Calu3 (cell line): ENCODE results near the gene SLC15A1. TPM values are rescaled to one million over a fixed set of nuclear protein-coding genes. Genes with fewer than 3 reads are reported as not detected.
A peak's percentile ranks its signal among the peaks of the same experiment; 100 is the strongest.

Experiments
- BruUV-seq: library from RNA; stranded (reverse); fragments of 400-500 nt; replicated peaks from 2 replicates; lab custom pipeline; 2021; lab: Mats Ljungman, UMichigan
- CTCF ChIA-PET: fragments of 300-600 bp; sonication (Branson Sonifier 250); formaldehyde crosslinking; loops from one replicate; lab custom pipeline; 2022; ENCODE audit warnings: antibody characterized with exemption; lab: Charles Lee
- DNase-seq: peaks from one replicate; pipeline ENCODE4 v3.0.0; 2022
- H3K27ac Mint-ChIP-seq: one replicate; pipeline ENCODE4 v1.8.0; 2022; ENCODE audit warnings: mixed read lengths; ENCODE audit not compliant: unreplicated experiment
- H3K27me3 Mint-ChIP-seq: one replicate; pipeline ENCODE4 v1.8.0; 2022; ENCODE audit warnings: mixed read lengths; ENCODE audit not compliant: unreplicated experiment
- H3K36me3 Mint-ChIP-seq: one replicate; pipeline ENCODE4 v1.8.0; 2022; ENCODE audit warnings: mild to moderate bottlenecking, moderate library complexity, mixed read lengths; ENCODE audit not compliant: insufficient read depth, unreplicated experiment
- H3K4me1 Mint-ChIP-seq: one replicate; pipeline ENCODE4 v1.8.0; 2022; ENCODE audit warnings: mild to moderate bottlenecking, low read depth, mixed read lengths; ENCODE audit not compliant: unreplicated experiment
- H3K4me3 Mint-ChIP-seq: one replicate; pipeline ENCODE4 v1.8.0; 2022; ENCODE audit warnings: mild to moderate bottlenecking, low read depth, moderate library complexity, mixed read lengths; ENCODE audit not compliant: unreplicated experiment
- H3K9me3 Mint-ChIP-seq: one replicate; pipeline ENCODE4 v1.8.0; 2022; ENCODE audit warnings: low read depth, mixed read lengths; ENCODE audit not compliant: unreplicated experiment
- intact Hi-C: fragments of 100-400 bp; cut with micrococcal nuclease; formaldehyde crosslinking; loops from one replicate; pipeline ENCODE4 v1.10.0; 2022; ENCODE audit not compliant: unreplicated experiment
- total RNA-seq: library from RNA; stranded (reverse); gene quantifications from 2 replicates; pipeline ENCODE4 v1.2.3, GENCODE V29; 2022
- TF ChIP-seq, protein P1 (sequence below): fragments of 200-600 bp; IDR thresholded peaks from one replicate; pipeline ENCODE4 v1.8.0; 2022; ENCODE audit warnings: antibody characterized with exemption; ENCODE audit not compliant: unreplicated experiment

SLC15A1 gene
- total RNA-seq, 1 experiment from 2014 or later, result 0.99 TPM

DNA sequence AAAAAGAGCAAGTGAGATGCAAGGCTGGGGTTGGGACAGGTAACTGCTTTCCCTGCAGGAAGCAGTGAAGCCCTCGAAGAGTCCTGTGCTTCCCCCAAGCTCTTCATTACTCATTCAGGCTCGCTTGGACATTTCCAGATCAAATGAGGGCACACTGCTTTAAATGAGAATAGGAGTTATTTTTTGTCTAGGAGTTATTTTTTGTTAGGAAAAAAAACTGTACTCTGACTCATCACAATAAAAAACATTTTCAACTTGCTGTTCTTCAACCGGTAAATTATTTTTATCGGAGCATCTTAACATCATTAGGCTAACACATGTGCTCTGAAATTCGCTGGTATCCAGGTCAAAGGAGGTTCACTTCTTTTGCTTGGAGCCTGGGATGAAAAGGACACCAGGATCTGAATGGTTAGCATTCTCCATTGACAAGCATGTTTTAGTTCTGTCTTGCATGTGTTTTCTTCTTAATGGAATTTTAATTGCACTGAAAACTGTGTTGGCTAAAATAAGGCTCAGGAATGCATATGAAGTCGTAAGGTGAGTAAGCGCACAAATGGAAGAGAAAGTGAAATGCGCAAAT lies 94.9 kb downstream of the SLC15A1 start:
- H3K36me3 Mint-ChIP-seq, result no peaks in the 10 kb centered on the region
- no peaks in the 10 kb centered on the region for H3K9me3 Mint-ChIP-seq
- no peaks in the 10 kb centered on the region for H3K27me3 Mint-ChIP-seq
- H3K4me3 Mint-ChIP-seq, result no peak overlapping the region
- peak overlapping the region; percentile 73 for H3K27ac Mint-ChIP-seq
- H3K4me1 Mint-ChIP-seq, result no peaks in the 10 kb centered on the region
- TF ChIP-seq, protein P1, sequence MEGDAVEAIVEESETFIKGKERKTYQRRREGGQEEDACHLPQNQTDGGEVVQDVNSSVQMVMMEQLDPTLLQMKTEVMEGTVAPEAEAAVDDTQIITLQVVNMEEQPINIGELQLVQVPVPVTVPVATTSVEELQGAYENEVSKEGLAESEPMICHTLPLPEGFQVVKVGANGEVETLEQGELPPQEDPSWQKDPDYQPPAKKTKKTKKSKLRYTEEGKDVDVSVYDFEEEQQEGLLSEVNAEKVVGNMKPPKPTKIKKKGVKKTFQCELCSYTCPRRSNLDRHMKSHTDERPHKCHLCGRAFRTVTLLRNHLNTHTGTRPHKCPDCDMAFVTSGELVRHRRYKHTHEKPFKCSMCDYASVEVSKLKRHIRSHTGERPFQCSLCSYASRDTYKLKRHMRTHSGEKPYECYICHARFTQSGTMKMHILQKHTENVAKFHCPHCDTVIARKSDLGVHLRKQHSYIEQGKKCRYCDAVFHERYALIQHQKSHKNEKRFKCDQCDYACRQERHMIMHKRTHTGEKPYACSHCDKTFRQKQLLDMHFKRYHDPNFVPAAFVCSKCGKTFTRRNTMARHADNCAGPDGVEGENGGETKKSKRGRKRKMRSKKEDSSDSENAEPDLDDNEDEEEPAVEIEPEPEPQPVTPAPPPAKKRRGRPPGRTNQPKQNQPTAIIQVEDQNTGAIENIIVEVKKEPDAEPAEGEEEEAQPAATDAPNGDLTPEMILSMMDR, result no peak
- CTCF ChIA-PET, result no interaction called here
- no TSS peak for BruUV-seq
- DNase-seq, result no peak
- intact Hi-C loops, result no loop called here

DNA sequence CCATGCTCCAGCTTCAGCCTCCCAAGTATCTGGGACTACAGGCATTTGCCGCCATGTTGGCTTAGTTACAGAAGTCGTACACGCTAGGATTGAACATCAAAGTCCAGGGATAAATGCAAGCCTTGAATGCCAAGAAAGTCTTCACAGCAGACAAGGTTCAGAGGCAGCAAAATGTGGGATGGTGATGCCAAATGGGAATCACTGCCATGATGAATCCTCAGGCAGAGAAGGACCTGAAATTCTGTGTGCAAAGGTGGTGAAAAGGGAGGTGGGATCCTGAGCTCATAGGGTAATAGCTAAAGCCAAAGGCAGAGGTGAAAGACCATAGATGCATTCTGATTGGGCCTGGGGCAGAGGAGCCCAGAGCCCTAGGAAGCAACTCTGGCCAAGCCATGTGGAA lies 96.2 kb downstream of the SLC15A1 start:
- H3K27ac Mint-ChIP-seq, result no peak overlapping the region
- H3K27me3 Mint-ChIP-seq, result no peaks in the 10 kb centered on the region
- DNase-seq, result no peak
- H3K36me3 Mint-ChIP-seq, result no peaks in the 10 kb centered on the region
- H3K4me3 Mint-ChIP-seq, result no peak overlapping the region
- TF ChIP-seq, protein P1, result no peak
- no peaks in the 10 kb centered on the region for H3K4me1 Mint-ChIP-seq
- CTCF ChIA-PET, result no interaction called here
- no peaks in the 10 kb centered on the region for H3K9me3 Mint-ChIP-seq
- intact Hi-C loops, result no loop called here
- no TSS peak for BruUV-seq

DNA sequence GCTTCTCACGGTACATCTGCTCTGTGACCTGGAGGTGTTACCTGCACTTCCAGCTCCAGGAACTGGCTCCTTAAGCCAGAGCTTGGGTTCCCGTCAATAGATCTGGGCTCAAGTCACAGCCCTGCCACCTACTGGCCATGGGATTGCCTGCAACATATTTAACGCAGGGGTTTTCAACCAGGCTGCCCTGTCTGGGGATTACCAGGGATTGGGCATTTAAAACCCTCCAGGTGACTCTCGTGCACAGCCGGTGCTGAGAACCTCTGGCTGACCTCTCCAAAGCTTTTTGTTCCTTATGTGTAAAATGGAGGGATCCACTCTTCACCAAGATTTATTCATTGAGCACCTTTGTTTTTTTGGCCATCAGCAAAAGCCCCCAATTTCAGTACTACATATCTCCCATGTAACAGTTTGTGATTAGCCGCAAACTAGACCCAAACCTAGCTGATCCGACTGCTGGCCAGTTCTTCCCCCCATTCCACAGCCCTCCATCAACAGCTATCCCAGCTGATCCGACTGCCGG lies 98.9 kb downstream of the SLC15A1 start:
- BruUV-seq, result no TSS peak
- TF ChIP-seq, protein P1, result peak; percentile 38
- Mint-ChIP-seq H3K27me3 (no peaks in the 10 kb centered on the region), H3K9me3 (no peaks in the 10 kb centered on the region), H3K27ac (no peak overlapping the region), H3K4me1 (peaks cover 15% of the 10 kb centered on the region), H3K4me3 (no peak overlapping the region), H3K36me3 (peaks cover 7% of the 10 kb centered on the region)
- CTCF ChIA-PET, result interaction anchor here (0.6 to 1.4 kb wide), 3 partner anchors 86 to 208 kb away, joined by 3 to 4 read pairs (median 3); no protein-coding TSS in a partner anchor
- peak; percentile 66 for DNase-seq
- intact Hi-C loops, result loop anchor here (1.0 to 5.0 kb wide), 3 partner anchors 81 to 208 kb away; no protein-coding TSS in a partner anchor

DNA sequence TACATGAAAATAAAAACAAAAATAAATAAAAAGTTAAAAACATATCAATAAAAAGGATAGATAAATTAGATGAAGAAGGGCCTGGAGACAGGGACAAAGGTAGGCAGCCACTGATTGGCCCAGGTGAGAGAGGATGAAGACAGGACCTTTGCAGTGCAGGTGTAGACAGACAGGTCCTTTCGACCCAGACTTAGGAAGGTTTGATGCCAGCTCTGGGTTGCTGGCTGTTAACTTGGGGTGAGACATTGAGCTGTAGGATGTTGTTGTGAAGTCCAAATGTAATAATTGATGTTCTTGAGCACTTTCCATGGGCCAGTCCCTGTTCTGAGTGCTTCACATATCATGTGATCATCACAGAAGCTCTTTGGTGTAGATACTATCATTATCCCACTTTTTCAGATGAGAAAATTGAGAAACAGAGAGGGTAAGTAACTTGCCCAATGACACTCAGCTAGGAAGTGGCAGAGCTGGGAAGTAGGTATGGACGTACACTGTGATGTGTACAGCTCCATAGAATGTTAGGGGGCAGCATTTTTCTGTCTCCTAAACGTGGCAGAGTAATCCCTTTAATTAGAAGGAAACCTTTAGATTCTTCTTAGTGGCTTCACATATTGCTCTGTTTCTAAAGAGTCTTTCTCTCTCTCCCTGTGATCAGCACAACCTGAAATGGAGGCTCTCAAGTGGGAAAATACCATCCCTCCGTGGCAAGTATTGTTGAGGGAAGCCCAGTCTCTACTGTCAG lies 99.6 kb downstream of the SLC15A1 start:
- TF ChIP-seq, protein P1, result no peak
- Mint-ChIP-seq H3K4me1 (peaks cover 21% of the 10 kb centered on the region), H3K27ac (no peak overlapping the region), H3K36me3 (peaks cover 7% of the 10 kb centered on the region), H3K4me3 (no peak overlapping the region), H3K27me3 (no peaks in the 10 kb centered on the region), H3K9me3 (no peaks in the 10 kb centered on the region)
- CTCF ChIA-PET, result interaction anchor here (0.6 to 1.4 kb wide), 3 partner anchors 85 to 208 kb away, joined by 3 to 4 read pairs (median 3); no protein-coding TSS in a partner anchor
- no TSS peak for BruUV-seq
- intact Hi-C loops, result loop anchor here (1.0 to 5.0 kb wide), 3 partner anchors 81 to 208 kb away; no protein-coding TSS in a partner anchor
- DNase-seq, result no peak
